Liver (tissue), 9 donors: Measurements from ENCODE around the gene TTC23. TPM values are rescaled to one million over a fixed set of nuclear protein-coding genes. Genes with fewer than 3 reads are reported as not detected.

Source experiments
- DNase-seq: peaks from one replicate; pipeline ENCODE4 v3.0.0-alpha.2; 2017; ENCODE audit warnings: low spot score
- H3K27ac ChIP-seq, 2 donors: one replicate each; pipeline ENCODE4 v1.7.0; 2013; ENCODE audit warnings: inconsistent platforms in 2 of 2, low read length in 2 of 2, control low read depth in 1 of 2, low read depth in 1 of 2, mild to moderate bottlenecking in 1 of 2
- H3K27me3 ChIP-seq, 4 donors: one replicate each; pipeline versions ENCODE4 v1.6.1 to v1.7.0; 2013; ENCODE audit warnings: low read length in 3 of 4, inconsistent platforms in 1 of 4, mild to moderate bottlenecking in 1 of 4, moderate library complexity in 1 of 4; ENCODE audit not compliant: control insufficient read depth in 4 of 4, insufficient read depth in 4 of 4
- H3K36me3 ChIP-seq, 4 donors: one replicate each; pipeline versions ENCODE4 v1.6.1 to v1.7.0; 2013; ENCODE audit warnings: low read length in 3 of 4, mild to moderate bottlenecking in 3 of 4, low read depth in 1 of 4, moderate library complexity in 1 of 4; ENCODE audit not compliant: control insufficient read depth in 4 of 4, insufficient read depth in 3 of 4
- H3K4me1 ChIP-seq, 4 donors: one replicate each; pipeline versions ENCODE4 v1.6.1 to v1.7.0; 2013; ENCODE audit warnings: low read length in 3 of 4, mild to moderate bottlenecking in 3 of 4, moderate library complexity in 1 of 4; ENCODE audit not compliant: control insufficient read depth in 4 of 4, insufficient read depth in 4 of 4
- H3K4me3 ChIP-seq, 3 donors: one replicate each; pipeline versions ENCODE4 v1.6.1 to v1.7.0; 2013; ENCODE audit warnings: low read length in 3 of 3, control low read depth in 1 of 3, low read depth in 1 of 3, mild to moderate bottlenecking in 1 of 3
- H3K9ac ChIP-seq, 2 donors: one replicate each; pipeline ENCODE4 v1.7.0; 2013; ENCODE audit warnings: low read length in 2 of 2, mild to moderate bottlenecking in 2 of 2, moderate library complexity in 2 of 2, control low read depth in 1 of 2, low read depth in 1 of 2
- H3K9me3 ChIP-seq, 4 donors: one replicate each; pipeline versions ENCODE4 v1.6.1 to v1.7.0; 2013; ENCODE audit warnings: low read length in 3 of 4; ENCODE audit not compliant: control insufficient read depth in 4 of 4
- EGR1 ChIP-seq, 2 donors: IDR thresholded peaks; 2 replicates each; pipeline ENCODE4 v1.6.1; 2016 to 2018; ENCODE audit warnings: antibody characterized with exemption in 2 of 2, low read depth in 2 of 2
- FOXA2 ChIP-seq: IDR thresholded peaks from 2 replicates; pipeline ENCODE4 v1.6.1; 2016; ENCODE audit warnings: antibody characterized with exemption
- GABPA ChIP-seq, 2 donors: IDR thresholded peaks in 1 of 2; conservative IDR thresholded peaks in 1 of 2; 2 replicates each; pipeline ENCODE4 v1.6.1; 2016; ENCODE audit warnings: antibody characterized with exemption in 2 of 2, mild to moderate bottlenecking in 1 of 2, moderate library complexity in 1 of 2
- HNF4G ChIP-seq: IDR thresholded peaks from 2 replicates; pipeline ENCODE4 v1.6.1; 2016; ENCODE audit warnings: antibody characterized with exemption
- JUND ChIP-seq, 2 donors: IDR thresholded peaks; 2 replicates each; pipeline ENCODE4 v1.6.1; 2016; ENCODE audit warnings: antibody characterized with exemption in 2 of 2
- NR2F2 ChIP-seq: IDR thresholded peaks from 2 replicates; pipeline ENCODE4 v1.6.1; 2016; ENCODE audit warnings: antibody characterized with exemption
- RAD21 ChIP-seq, 2 donors: IDR thresholded peaks; 2 replicates each; pipeline ENCODE4 v1.6.1; 2016; ENCODE audit warnings: antibody characterized with exemption in 2 of 2, mild to moderate bottlenecking in 2 of 2
- SP1 ChIP-seq: IDR thresholded peaks from 2 replicates; pipeline ENCODE4 v1.6.1; 2018; ENCODE audit warnings: antibody characterized with exemption, mild to moderate bottlenecking
- TAF1 ChIP-seq: conservative IDR thresholded peaks from 2 replicates; pipeline ENCODE4 v1.6.1; 2016; ENCODE audit warnings: antibody characterized with exemption, mild to moderate bottlenecking
- YY1 ChIP-seq: IDR thresholded peaks from 2 replicates; pipeline ENCODE4 v1.6.1; 2016; ENCODE audit warnings: antibody characterized with exemption, mild to moderate bottlenecking
- WGBS: extraction: QIAGEN DNeasy Blood & Tissue Kit; methylation state at CpG from one replicate; pipeline ENCODE4 v1.1.7; 2013; 5-methylcytosine and 5-hydroxymethylcytosine counted together
- polyA plus RNA-seq, 2 donors: library from polyadenylated mRNA; stranded (reverse) in 1 of 2; unstranded in 1 of 2; fragments of 200-250 nt in 1 of 2; fragments of >200 nt in 1 of 2; fragmentation: Nextera tagmentation in 1 of 2; extraction: Ambion mirVana in 1 of 2; gene quantifications; one replicate each; pipeline versions ENCODE4 v1.2.1 to v1.2.3, GENCODE V29; 2013 to 2015
- total RNA-seq, 2 donors: library from RNA; depleted of rRNA; stranded (reverse); fragments of >200 nt; gene quantifications; one replicate each; pipeline ENCODE4 v1.2.3, GENCODE V29; 2014
- TF ChIP-seq, protein P1 (sequence below): fragments of 150-350 bp; IDR thresholded peaks from 2 replicates; pipeline ENCODE4 v1.5.1; 2017; ENCODE audit warnings: improper control_type of control experiment, low read depth, low read length; ENCODE audit not compliant: missing input control
- TF ChIP-seq, protein P2 (sequence below): IDR thresholded peaks from 2 replicates; pipeline ENCODE4 v1.6.1; 2016; ENCODE audit warnings: antibody characterized with exemption
- TF ChIP-seq, protein P3 (sequence below): IDR thresholded peaks from 2 replicates; pipeline ENCODE4 v1.6.1; 2016; ENCODE audit warnings: antibody characterized with exemption
- TF ChIP-seq, protein P4 (sequence below): IDR thresholded peaks from 2 replicates; pipeline ENCODE4 v1.6.1; 2016; ENCODE audit warnings: antibody characterized with exemption
- TF ChIP-seq, protein P5 (sequence below): IDR thresholded peaks from 2 replicates; pipeline ENCODE4 v1.6.1; 2016; ENCODE audit warnings: antibody characterized with exemption, mild to moderate bottlenecking
- donor health status: healthy.
- donor health status: healthy.
- donor health status: healthy.
- donor health status: healthy.
- donor health status: healthy.

Gene TTC23
- total and polyA plus RNA-seq, 4 donors, result 3.7 to 12.3 (median 7.2) TPM

DNA sequence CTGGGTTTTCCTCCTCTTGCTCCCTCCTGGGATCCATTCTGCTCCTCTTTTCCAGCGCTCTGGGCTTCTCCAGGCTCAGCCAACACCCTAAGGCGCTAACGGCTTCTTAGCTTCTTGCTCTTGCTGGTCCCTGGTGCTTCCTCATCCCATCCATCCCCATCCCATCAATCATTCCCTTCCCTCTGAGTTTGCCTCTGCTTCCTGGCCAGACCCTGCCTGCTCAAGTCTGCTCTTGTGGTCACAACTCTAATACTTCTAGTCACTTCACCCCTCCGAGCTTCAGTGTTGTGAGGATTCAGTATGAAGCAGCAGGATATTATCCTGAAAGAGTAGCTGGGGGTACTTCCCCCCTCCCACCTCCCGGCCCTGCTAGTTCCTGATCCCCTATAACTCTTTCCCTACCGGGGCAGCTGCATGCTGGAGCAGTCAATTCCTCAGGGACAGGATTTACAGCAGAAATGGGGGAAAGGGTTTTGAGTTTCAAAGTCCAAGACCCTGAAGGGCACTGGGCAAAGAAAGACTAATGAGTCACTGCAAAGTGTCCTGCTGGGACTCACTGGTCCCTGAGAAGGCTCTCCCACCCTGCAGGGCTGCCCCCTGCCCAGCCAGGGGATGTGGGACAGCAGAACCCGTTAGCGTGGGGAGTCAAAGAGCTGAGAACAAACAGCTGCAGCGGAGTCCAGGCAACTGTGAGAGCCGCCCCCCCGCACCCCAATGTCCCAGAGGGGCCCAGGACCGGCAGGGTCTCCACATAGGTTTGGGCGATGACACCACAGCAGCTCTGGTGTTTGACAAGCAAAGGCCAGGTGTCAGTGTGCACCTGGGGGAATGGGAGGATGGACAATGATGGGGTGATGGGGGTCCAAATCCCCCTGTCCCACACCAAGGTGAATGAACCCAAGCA lies 146.8 kb downstream of the TTC23 start:
- WGBS, result 79% methylated on average over 13 of the region's 13 CpGs

DNA sequence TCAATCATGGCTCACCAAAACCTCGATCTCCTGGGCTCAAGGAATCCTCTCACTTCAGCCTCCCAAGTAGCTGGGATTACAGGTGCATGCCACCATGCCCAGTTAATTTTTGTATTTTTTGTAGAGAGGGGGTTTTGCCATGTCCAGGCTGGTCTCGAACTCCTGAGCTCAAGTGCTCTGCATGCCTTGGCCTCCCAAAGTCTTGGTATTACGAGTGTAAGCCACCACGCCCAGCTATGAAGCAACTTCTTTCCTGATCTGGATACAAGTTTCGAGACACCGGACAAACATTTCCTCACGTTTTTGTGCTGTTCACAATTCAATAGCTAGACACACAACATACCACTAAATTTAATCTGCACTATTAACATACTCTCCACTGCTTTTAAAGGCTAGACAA lies 147.9 kb downstream of the TTC23 start:
- H3K9ac ChIP-seq, result no peak overlapping the region
- 74% methylated on average over 7 of the region's 7 CpGs for WGBS
- H3K27ac ChIP-seq, result no peak overlapping the region
- no peaks in the 10 kb centered on the region for H3K27me3 ChIP-seq
- H3K4me3 ChIP-seq, result no peak overlapping the region
- H3K9me3 ChIP-seq, result no peaks in the 10 kb centered on the region
- no peak for DNase-seq
- no peaks in the 10 kb centered on the region for H3K36me3 ChIP-seq
- H3K4me1 ChIP-seq, result peaks cover 9 to 20% (median 14%) of the 10 kb centered on the region in 4 donors
- TF ChIP-seq, protein P1, sequence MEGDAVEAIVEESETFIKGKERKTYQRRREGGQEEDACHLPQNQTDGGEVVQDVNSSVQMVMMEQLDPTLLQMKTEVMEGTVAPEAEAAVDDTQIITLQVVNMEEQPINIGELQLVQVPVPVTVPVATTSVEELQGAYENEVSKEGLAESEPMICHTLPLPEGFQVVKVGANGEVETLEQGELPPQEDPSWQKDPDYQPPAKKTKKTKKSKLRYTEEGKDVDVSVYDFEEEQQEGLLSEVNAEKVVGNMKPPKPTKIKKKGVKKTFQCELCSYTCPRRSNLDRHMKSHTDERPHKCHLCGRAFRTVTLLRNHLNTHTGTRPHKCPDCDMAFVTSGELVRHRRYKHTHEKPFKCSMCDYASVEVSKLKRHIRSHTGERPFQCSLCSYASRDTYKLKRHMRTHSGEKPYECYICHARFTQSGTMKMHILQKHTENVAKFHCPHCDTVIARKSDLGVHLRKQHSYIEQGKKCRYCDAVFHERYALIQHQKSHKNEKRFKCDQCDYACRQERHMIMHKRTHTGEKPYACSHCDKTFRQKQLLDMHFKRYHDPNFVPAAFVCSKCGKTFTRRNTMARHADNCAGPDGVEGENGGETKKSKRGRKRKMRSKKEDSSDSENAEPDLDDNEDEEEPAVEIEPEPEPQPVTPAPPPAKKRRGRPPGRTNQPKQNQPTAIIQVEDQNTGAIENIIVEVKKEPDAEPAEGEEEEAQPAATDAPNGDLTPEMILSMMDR, result no peak
- TF ChIP-seq, protein P2, sequence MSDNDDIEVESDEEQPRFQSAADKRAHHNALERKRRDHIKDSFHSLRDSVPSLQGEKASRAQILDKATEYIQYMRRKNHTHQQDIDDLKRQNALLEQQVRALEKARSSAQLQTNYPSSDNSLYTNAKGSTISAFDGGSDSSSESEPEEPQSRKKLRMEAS, result no peak
- no peak for TF ChIP-seq JUND (IDR thresholded peaks at IDR 0.05)
- no peak for TF ChIP-seq RAD21 (IDR thresholded peaks at IDR 0.05)
- TF ChIP-seq, protein P3, sequence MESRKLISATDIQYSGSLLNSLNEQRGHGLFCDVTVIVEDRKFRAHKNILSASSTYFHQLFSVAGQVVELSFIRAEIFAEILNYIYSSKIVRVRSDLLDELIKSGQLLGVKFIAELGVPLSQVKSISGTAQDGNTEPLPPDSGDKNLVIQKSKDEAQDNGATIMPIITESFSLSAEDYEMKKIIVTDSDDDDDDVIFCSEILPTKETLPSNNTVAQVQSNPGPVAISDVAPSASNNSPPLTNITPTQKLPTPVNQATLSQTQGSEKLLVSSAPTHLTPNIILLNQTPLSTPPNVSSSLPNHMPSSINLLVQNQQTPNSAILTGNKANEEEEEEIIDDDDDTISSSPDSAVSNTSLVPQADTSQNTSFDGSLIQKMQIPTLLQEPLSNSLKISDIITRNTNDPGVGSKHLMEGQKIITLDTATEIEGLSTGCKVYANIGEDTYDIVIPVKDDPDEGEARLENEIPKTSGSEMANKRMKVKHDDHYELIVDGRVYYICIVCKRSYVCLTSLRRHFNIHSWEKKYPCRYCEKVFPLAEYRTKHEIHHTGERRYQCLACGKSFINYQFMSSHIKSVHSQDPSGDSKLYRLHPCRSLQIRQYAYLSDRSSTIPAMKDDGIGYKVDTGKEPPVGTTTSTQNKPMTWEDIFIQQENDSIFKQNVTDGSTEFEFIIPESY, result no peak
- TF ChIP-seq EGR1 (IDR thresholded peaks at IDR 0.05; ENCODE audit: low read depth in 2 of 2), result no peak
- TF ChIP-seq, protein P4, sequence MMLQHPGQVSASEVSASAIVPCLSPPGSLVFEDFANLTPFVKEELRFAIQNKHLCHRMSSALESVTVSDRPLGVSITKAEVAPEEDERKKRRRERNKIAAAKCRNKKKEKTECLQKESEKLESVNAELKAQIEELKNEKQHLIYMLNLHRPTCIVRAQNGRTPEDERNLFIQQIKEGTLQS, result no peak
- TF ChIP-seq, protein P5, sequence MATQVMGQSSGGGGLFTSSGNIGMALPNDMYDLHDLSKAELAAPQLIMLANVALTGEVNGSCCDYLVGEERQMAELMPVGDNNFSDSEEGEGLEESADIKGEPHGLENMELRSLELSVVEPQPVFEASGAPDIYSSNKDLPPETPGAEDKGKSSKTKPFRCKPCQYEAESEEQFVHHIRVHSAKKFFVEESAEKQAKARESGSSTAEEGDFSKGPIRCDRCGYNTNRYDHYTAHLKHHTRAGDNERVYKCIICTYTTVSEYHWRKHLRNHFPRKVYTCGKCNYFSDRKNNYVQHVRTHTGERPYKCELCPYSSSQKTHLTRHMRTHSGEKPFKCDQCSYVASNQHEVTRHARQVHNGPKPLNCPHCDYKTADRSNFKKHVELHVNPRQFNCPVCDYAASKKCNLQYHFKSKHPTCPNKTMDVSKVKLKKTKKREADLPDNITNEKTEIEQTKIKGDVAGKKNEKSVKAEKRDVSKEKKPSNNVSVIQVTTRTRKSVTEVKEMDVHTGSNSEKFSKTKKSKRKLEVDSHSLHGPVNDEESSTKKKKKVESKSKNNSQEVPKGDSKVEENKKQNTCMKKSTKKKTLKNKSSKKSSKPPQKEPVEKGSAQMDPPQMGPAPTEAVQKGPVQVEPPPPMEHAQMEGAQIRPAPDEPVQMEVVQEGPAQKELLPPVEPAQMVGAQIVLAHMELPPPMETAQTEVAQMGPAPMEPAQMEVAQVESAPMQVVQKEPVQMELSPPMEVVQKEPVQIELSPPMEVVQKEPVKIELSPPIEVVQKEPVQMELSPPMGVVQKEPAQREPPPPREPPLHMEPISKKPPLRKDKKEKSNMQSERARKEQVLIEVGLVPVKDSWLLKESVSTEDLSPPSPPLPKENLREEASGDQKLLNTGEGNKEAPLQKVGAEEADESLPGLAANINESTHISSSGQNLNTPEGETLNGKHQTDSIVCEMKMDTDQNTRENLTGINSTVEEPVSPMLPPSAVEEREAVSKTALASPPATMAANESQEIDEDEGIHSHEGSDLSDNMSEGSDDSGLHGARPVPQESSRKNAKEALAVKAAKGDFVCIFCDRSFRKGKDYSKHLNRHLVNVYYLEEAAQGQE, result no peak

More for the DNA sequence above, 146.8 kb downstream of the TTC23 start:
- H3K27ac ChIP-seq, result no peak overlapping the region
- H3K4me1 ChIP-seq, result peaks cover 9 to 20% (median 15%) of the 10 kb centered on the region in 4 donors
- no peak overlapping the region for H3K9ac ChIP-seq
- no peaks in the 10 kb centered on the region for H3K9me3 ChIP-seq
- H3K36me3 ChIP-seq, result no peaks in the 10 kb centered on the region
- H3K27me3 ChIP-seq, result no peaks in the 10 kb centered on the region
- no peak overlapping the region for H3K4me3 ChIP-seq
- TF ChIP-seq TAF1 (no peak), GABPA (IDR thresholded peaks at IDR 0.05 in 1 of 2, conservative IDR thresholded peaks at IDR 0.05 in 1 of 2) (no peak), EGR1 (IDR thresholded peaks at IDR 0.05; ENCODE audit: low read depth in 2 of 2) (no peak), FOXA2 (no peak), RAD21 (IDR thresholded peaks at IDR 0.05) (no peak), SP1 (no peak), YY1 (no peak), NR2F2 (no peak), HNF4G (no peak), JUND (IDR thresholded peaks at IDR 0.05) (no peak)
- TF ChIP-seq, protein P4, result no peak
- TF ChIP-seq, protein P2, result no peak
- TF ChIP-seq, protein P1, result no peak
- TF ChIP-seq, protein P3, result no peak
- DNase-seq, result no peak
